HG03135 (cell line): ENCODE data around the gene FOXA1.
"Not testable (repeated sequence)": the region's sequence is repeated elsewhere in the genome, so short reads cannot be mapped to it uniquely, and the experiment has no call there.

Source experiments
- ATAC-seq: cut with Tn5 transposase; IDR thresholded peaks from one replicate; pipeline ENCODE4 v1.9.1; 2021; ENCODE audit warnings: mild to moderate bottlenecking, moderate library complexity; ENCODE audit not compliant: unreplicated experiment

FOXA1 gene

GRCh38 chr14:37563189-37563588, 31.9 kb downstream of the FOXA1 start:
- ATAC-seq, result no peak

GRCh38 chr14:37559386-37559785, 35.7 kb downstream of the FOXA1 start:
- ATAC-seq, result no peak

- ATAC-seq, result no peak
These were observed 36.3 kb downstream of the FOXA1 start for GRCh38 chr14:37558740-37559139.

- not testable (repeated sequence) for ATAC-seq
These were observed 39.5 kb downstream of the FOXA1 start for GRCh38 chr14:37555596-37555995.

- no peak for ATAC-seq
These were observed 41.0 kb downstream of the FOXA1 start for GRCh38 chr14:37553935-37554550.

GRCh38 chr14:37551119-37551518, 43.9 kb downstream of the FOXA1 start:
- ATAC-seq, result no peak

- ATAC-seq, result no peak
These were observed 44.5 kb downstream of the FOXA1 start for GRCh38 chr14:37550511-37550910.

GRCh38 chr14:37546621-37547447, 48.2 kb downstream of the FOXA1 start:
- ATAC-seq, result no peak

- ATAC-seq, result no peak
These were observed 49.9 kb downstream of the FOXA1 start for GRCh38 chr14:37545174-37545573.

- ATAC-seq, result no peak
These were observed 50.6 kb downstream of the FOXA1 start for GRCh38 chr14:37544407-37544806.

GRCh38 chr14:37539992-37540391, 55.1 kb downstream of the FOXA1 start:
- no peak for ATAC-seq
